Measurements from ENCODE around the gene EMC7. TPM values are rescaled to one million over a fixed set of nuclear protein-coding genes. Genes with fewer than 3 reads are reported as not detected.

The EMC7 gene
- total RNA-seq, result 10 to 100 TPM; 12.4 to 45.8 (median 27.2) TPM

DNA sequence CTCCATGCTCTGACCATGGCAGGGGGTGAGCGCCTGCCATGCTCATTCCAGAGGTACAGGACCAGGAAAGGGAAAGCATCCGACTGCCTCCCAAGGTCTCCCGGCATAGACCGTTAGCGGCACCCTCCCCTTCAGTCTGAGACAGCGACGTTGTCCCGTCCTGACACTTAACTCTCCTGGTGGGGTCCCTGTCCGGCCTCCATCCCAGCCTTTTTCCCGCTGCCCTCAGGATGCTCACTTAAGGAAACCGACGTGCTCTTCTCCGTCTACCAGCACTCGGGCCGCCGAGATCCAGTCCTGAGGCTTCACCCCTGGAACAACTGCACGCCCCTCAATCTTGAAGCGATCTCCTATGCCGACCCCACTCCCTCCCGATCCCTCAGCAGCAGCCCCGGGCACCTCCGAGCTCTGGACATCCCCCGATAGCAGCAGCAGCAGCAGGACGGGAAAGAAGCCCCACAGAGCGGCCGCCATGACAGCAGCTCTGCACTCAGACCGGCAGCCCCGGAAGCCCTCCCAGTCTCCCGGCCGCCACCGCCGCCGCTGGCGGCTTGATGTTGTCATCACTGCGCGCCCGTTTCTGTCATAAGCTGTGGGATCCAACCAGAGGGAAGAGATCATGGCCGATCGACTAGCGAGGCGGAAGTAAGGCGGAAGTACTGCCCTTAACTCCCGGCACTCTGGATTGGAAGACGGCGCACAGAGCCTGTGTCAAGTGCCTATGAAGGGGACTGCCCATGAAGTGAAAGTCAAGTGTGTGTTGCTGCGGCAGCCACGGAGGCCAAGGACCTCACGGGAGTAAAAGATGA lies at the start of gene EMC7, which contains the start of gene PGBD4:
EMC7 (minus strand) TSS at position 497 of the 809 bp plus-strand sequence; CDS start at position 474, 23 bp downstream.
PGBD4 (plus strand) TSS at position 718 of the 809 bp plus-strand sequence. CDS start 449 bp downstream, outside the sequence.
- Histone ChIP-seq H3K4me3 (peak within 1 kb of the TSS; percentile 88 to 93), H3K27me3 (no peaks in the 10 kb centered on the region), H3K27ac (peak within 1 kb of the TSS; percentile 85), H3K36me3 (no peaks in the 10 kb centered on the region), H3K4me1 (peaks cover 0 to 6% of the 10 kb centered on the region in 2 donors), H3K9me3 (no peaks in the 10 kb centered on the region)
- peak; percentile 99 for DNase-seq
- peak; percentile 56 to 62 for TF ChIP-seq POLR2A (IDR thresholded peaks at IDR 0.05)
- TF ChIP-seq, protein P1, sequence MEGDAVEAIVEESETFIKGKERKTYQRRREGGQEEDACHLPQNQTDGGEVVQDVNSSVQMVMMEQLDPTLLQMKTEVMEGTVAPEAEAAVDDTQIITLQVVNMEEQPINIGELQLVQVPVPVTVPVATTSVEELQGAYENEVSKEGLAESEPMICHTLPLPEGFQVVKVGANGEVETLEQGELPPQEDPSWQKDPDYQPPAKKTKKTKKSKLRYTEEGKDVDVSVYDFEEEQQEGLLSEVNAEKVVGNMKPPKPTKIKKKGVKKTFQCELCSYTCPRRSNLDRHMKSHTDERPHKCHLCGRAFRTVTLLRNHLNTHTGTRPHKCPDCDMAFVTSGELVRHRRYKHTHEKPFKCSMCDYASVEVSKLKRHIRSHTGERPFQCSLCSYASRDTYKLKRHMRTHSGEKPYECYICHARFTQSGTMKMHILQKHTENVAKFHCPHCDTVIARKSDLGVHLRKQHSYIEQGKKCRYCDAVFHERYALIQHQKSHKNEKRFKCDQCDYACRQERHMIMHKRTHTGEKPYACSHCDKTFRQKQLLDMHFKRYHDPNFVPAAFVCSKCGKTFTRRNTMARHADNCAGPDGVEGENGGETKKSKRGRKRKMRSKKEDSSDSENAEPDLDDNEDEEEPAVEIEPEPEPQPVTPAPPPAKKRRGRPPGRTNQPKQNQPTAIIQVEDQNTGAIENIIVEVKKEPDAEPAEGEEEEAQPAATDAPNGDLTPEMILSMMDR (IDR thresholded peaks at IDR 0.05), result peak in 1 of 4 experiments; percentile 33
- intact Hi-C loops (cut with DNase I; ENCODE audit: low total_unique reads), result loop anchor here (10.0 kb wide), 1 partner anchor 113 kb away; the partner anchor contains the start of gene KATNBL1

DNA sequence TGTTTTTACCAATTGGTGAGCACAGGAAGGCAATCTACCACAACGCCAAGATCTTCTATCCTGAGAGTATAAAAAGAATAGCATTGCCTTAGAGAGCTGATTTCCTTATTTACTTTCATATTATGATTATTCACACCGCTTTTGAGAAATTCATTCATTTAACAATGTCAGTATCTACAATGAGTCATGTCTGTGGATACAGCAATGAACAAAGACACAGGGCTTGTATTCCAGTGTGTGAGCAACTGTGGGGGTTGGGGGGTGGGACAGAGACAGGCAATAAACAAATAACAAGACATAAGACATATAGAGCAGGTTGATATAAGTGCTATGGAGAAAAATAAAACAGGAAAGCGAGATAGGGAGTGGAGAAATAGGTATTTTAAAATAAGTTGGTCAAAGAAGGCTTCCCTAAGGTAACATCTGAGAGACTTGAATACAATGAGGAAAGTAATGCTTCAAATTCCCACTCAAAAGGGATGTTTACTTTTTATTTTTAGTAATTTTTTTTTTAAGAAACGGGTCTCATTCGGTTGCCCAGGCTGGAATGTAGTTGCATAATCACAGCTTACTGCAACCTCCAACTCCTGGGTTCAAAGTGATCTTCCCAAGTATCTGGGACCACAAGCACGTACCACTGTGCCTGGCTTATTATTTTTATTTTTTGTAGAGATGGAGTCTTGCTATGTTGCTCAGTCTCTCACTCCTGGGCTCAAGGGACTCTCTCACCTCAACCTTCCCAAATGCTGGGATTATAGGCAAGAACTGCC lies 45.9 kb upstream of the EMC7 start:
- H3K27me3 ChIP-seq, result no peaks in the 10 kb centered on the region
- H3K4me1 ChIP-seq, result no peaks in the 10 kb centered on the region
- H3K4me3 ChIP-seq, result no peak overlapping the region
- no peak overlapping the region for H3K27ac ChIP-seq
- no peaks in the 10 kb centered on the region for H3K9me3 ChIP-seq
- no peak for DNase-seq
- TF ChIP-seq POLR2A (IDR thresholded peaks at IDR 0.05), result no peak
- TF ChIP-seq, protein P1 (IDR thresholded peaks at IDR 0.05), result no peak
- intact Hi-C loops (cut with DNase I; ENCODE audit: low total_unique reads), result no loop called here
- no peaks in the 10 kb centered on the region for H3K36me3 ChIP-seq

DNA sequence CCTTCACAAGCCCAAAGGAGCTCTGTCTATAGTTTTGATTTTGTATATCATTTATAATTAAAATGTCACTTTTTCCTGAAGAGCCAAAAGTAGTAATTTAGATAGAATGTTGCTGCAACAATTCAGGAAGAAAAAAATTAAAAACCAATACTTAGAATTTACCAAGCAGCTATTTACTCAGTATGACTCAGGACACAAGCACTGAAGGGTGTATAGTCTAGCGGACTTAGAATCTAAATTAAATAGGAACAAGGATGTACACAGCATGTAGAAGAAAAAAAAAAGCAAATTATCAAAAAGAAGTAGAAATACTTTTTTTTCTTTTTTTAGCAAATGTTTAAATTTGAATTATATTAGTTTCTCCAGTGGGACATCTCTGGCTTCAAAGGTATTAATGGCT lies 31.8 kb upstream of the EMC7 start:
- Histone ChIP-seq H3K4me3 (no peak overlapping the region), H3K36me3 (no peaks in the 10 kb centered on the region), H3K9me3 (no peaks in the 10 kb centered on the region), H3K4me1 (no peaks in the 10 kb centered on the region), H3K27ac (no peak overlapping the region), H3K27me3 (no peaks in the 10 kb centered on the region)
- no peak for DNase-seq
- no peak for TF ChIP-seq POLR2A (IDR thresholded peaks at IDR 0.05)
- TF ChIP-seq, protein P1 (IDR thresholded peaks at IDR 0.05), result no peak
- intact Hi-C loops (cut with DNase I; ENCODE audit: low total_unique reads), result no loop called here

DNA sequence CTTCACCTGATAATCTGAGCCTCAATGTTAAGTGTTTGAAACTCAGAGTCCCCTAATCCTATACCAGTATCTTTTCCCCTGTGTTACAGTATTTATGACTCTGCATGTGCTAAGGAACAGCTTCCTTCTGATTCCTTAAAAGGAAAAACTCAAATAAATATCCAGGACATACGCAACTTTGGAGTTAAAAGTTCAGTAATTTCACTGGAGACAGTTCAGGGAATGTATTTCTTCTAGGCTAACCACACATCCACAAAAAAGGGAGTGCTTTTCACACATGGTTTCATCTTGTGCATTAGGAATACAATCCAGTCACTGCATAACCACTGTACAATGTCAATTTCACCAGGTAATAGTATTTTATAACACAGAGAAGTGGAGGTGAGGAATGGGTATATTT lies 31.2 kb upstream of the EMC7 start:
- H3K27me3 ChIP-seq, result no peaks in the 10 kb centered on the region
- intact Hi-C loops (cut with DNase I; ENCODE audit: low total_unique reads), result no loop called here
- H3K4me1 ChIP-seq, result no peaks in the 10 kb centered on the region
- TF ChIP-seq POLR2A (IDR thresholded peaks at IDR 0.05), result no peak
- TF ChIP-seq, protein P1 (IDR thresholded peaks at IDR 0.05), result no peak
- H3K27ac ChIP-seq, result no peak overlapping the region
- no peaks in the 10 kb centered on the region for H3K36me3 ChIP-seq
- no peak overlapping the region for H3K4me3 ChIP-seq
- H3K9me3 ChIP-seq, result no peaks in the 10 kb centered on the region
- DNase-seq, result no peak

DNA sequence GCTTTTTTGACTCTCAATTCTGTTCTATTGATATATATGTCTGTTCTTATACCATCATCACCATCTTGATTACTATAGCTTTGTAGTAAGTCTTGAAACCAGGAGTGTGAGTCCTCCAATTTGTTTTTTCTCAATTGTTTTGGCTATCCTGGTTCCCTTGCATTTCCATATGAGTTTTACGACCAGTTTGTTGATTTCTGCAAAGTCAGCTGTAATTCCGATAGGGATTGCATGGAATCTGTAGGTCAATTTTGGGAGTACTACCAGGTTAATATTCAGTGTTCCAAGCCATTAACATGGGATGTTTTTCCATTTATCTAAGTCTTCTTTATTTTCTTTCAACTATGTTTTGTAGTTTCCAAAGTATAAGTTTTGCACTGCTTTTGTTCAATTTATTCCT lies 27.2 kb upstream of the EMC7 start:
- H3K4me1 ChIP-seq, result no peaks in the 10 kb centered on the region
- TF ChIP-seq, protein P1 (IDR thresholded peaks at IDR 0.05), result no peak
- no peak for TF ChIP-seq POLR2A (IDR thresholded peaks at IDR 0.05)
- no peak for DNase-seq
- H3K27me3 ChIP-seq, result no peaks in the 10 kb centered on the region
- no peak overlapping the region for H3K4me3 ChIP-seq
- no peaks in the 10 kb centered on the region for H3K9me3 ChIP-seq
- H3K36me3 ChIP-seq, result no peaks in the 10 kb centered on the region
- H3K27ac ChIP-seq, result no peak overlapping the region
- intact Hi-C loops (cut with DNase I; ENCODE audit: low total_unique reads), result no loop called here
